ENCODE results near the gene SLC25A53. TPM values are rescaled to one million over a fixed set of nuclear protein-coding genes. Genes with fewer than 3 reads are reported as not detected.
A peak's percentile ranks its signal among the peaks of the same experiment; 100 is the strongest.

SLC25A53 gene
- total RNA-seq, 2 donors from 2014 or later, result 7.5 to 8.6 TPM

DNA sequence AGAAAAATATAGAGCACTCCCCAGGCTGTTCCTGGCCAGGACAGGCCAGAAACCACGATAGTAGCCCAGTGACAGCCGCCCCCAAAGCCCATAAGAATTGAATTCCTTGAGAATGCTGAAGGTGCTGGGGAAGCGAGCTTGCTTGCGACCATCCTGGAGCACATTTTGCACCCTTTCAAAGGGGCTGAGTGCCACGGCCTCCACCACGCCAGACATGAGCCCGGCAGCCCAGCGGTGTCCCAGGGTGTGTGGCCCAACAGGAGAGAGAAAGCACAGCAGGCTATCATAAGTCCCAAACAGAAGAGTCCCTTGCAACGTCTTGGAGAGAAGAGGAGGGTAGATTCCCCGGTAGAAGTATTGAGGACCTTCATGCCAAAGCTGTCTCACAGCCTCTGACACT is 52.1 kb downstream of the SLC25A53 start:
- intact Hi-C loops (cut with DNase I), result no loop called here
- Histone ChIP-seq H3K9ac (ENCODE audit: low read depth in 2 of 2, low read length in 2 of 2) (no peak overlapping the region), H3K27me3 (peaks cover 3% of the 10 kb centered on the region), H3K9me3 (no peaks in the 10 kb centered on the region), H3K4me3 (no peak overlapping the region), H3K27ac (no peak overlapping the region), H3K36me3 (no peaks in the 10 kb centered on the region), H3K4me1 (no peaks in the 10 kb centered on the region)
- TF ChIP-seq, protein P1, sequence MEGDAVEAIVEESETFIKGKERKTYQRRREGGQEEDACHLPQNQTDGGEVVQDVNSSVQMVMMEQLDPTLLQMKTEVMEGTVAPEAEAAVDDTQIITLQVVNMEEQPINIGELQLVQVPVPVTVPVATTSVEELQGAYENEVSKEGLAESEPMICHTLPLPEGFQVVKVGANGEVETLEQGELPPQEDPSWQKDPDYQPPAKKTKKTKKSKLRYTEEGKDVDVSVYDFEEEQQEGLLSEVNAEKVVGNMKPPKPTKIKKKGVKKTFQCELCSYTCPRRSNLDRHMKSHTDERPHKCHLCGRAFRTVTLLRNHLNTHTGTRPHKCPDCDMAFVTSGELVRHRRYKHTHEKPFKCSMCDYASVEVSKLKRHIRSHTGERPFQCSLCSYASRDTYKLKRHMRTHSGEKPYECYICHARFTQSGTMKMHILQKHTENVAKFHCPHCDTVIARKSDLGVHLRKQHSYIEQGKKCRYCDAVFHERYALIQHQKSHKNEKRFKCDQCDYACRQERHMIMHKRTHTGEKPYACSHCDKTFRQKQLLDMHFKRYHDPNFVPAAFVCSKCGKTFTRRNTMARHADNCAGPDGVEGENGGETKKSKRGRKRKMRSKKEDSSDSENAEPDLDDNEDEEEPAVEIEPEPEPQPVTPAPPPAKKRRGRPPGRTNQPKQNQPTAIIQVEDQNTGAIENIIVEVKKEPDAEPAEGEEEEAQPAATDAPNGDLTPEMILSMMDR (IDR thresholded peaks at IDR 0.05), result no peak
- DNase-seq, result no peak

DNA sequence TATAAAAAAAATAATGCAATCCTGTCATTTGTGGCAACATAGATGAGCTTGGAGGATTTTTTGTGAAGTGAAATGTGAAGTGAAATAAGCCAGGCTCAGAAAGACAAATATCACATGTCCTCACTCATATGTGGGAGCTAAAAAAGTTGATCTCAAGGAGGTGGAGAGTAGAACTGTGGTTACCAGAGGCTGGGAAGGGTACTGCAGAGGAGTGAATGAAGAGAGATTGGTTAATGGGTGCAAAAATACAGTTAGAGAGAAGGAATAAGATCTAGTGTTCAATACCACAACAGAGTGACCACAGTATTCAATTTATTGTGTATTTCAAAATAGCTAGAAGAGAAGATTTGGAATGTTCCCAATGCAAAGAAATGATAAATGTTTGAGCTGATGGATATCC is 57.9 kb downstream of the SLC25A53 start:
- Histone ChIP-seq H3K9me3 (no peaks in the 10 kb centered on the region), H3K27ac (no peak overlapping the region), H3K36me3 (no peaks in the 10 kb centered on the region), H3K27me3 (peaks cover 5% of the 10 kb centered on the region), H3K4me3 (no peak overlapping the region), H3K4me1 (no peaks in the 10 kb centered on the region), H3K9ac (ENCODE audit: low read depth in 2 of 2, low read length in 2 of 2) (no peak overlapping the region)
- DNase-seq, result no peak
- intact Hi-C loops (cut with DNase I), result no loop called here
- TF ChIP-seq, protein P1 (IDR thresholded peaks at IDR 0.05), result no peak

DNA sequence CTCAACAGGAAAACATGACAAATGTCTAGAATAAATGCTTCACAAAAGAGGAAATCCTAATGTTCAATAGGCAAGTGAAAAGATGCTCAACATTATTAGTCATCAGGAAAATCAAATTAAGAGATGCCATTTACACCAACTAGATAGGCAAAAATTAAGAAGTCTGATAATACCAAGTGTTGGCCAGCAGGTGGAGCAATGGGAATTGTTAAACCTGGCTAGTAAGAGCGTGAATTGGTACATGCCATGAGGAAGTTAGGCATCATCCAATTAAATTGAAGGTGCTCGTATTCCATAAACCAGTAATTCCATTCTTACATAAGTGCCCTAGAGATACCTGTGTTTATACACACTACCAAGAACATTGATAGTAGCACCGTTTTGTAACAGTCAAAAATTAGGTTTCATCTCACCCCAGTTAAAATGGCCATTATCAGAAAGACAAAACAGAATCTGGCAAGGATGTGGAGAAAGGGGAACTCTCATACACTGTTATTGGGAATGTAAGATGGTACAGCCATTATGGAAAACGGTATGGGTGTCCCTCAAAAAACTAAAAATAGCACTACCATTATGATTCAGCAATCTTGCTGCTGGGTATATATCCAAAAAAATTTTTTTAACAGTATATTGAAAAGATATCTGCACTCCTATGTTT is 58.5 kb downstream of the SLC25A53 start:
- Histone ChIP-seq H3K4me1 (no peaks in the 10 kb centered on the region), H3K36me3 (no peaks in the 10 kb centered on the region), H3K4me3 (no peak overlapping the region), H3K9me3 (no peaks in the 10 kb centered on the region), H3K27me3 (peaks cover 5% of the 10 kb centered on the region), H3K9ac (ENCODE audit: low read depth in 2 of 2, low read length in 2 of 2) (no peak overlapping the region), H3K27ac (no peak overlapping the region)
- intact Hi-C loops (cut with DNase I), result no loop called here
- DNase-seq, result peak; percentile 54
- TF ChIP-seq, protein P1 (IDR thresholded peaks at IDR 0.05), result peak; percentile 61

DNA sequence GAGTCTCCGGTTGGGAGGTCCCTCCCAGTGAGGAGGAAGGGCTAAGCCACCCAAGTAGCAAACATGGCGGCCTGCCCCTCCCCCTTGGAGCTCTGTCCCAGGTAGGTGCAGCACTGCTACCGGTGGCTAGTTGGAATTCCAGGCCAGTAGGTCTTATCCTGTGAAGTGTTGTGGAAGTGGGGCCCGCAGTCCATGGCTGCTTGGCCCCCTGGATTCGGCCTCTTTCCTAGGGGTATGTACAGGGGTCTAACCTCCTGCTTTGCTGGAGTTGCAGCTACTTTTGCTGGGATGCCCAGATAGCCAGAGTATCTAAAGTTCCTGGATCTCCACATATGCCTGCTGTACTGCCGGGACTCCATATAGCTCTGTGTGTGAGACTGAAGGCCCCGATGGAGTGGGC is 70.9 kb downstream of the SLC25A53 start:
- no peaks in the 10 kb centered on the region for H3K9me3 ChIP-seq
- intact Hi-C loops (cut with DNase I), result no loop called here
- peaks cover 5% of the 10 kb centered on the region for H3K27me3 ChIP-seq
- no peak overlapping the region for H3K9ac ChIP-seq (ENCODE audit: low read depth in 2 of 2, low read length in 2 of 2)
- DNase-seq, result no peak
- TF ChIP-seq, protein P1 (IDR thresholded peaks at IDR 0.05), result no peak
- H3K4me1 ChIP-seq, result no peaks in the 10 kb centered on the region
- H3K27ac ChIP-seq, result no peak overlapping the region
- H3K4me3 ChIP-seq, result no peak overlapping the region
- H3K36me3 ChIP-seq, result no peaks in the 10 kb centered on the region

DNA sequence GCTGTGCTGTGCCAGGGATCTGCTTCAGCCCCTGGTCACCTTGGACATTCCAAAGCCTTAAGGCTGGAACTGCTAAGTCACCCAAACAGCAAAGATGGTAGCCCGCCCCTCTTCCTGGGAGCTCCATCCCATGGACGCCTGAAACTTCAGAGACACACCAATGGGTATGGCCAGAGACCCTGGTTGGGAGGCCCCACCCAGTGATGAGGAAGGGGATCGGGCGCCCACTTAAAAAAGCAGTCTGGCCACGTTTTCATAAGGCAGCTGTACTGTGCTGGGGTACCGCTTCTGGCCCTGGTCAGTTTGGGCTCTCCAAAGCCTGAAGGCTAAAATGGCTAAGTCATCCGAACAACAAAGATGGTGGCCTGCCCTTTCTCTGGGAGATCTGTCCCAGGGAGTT is 71.3 kb downstream of the SLC25A53 start:
- Histone ChIP-seq H3K27me3 (peaks cover 5% of the 10 kb centered on the region), H3K4me1 (no peaks in the 10 kb centered on the region), H3K9ac (ENCODE audit: low read depth in 2 of 2, low read length in 2 of 2) (no peak overlapping the region), H3K9me3 (no peaks in the 10 kb centered on the region), H3K36me3 (no peaks in the 10 kb centered on the region), H3K27ac (no peak overlapping the region), H3K4me3 (no peak overlapping the region)
- DNase-seq, result no peak
- TF ChIP-seq, protein P1 (IDR thresholded peaks at IDR 0.05), result no peak
- intact Hi-C loops (cut with DNase I), result no loop called here
